ENCODE data around the gene SPEN.

DNA sequence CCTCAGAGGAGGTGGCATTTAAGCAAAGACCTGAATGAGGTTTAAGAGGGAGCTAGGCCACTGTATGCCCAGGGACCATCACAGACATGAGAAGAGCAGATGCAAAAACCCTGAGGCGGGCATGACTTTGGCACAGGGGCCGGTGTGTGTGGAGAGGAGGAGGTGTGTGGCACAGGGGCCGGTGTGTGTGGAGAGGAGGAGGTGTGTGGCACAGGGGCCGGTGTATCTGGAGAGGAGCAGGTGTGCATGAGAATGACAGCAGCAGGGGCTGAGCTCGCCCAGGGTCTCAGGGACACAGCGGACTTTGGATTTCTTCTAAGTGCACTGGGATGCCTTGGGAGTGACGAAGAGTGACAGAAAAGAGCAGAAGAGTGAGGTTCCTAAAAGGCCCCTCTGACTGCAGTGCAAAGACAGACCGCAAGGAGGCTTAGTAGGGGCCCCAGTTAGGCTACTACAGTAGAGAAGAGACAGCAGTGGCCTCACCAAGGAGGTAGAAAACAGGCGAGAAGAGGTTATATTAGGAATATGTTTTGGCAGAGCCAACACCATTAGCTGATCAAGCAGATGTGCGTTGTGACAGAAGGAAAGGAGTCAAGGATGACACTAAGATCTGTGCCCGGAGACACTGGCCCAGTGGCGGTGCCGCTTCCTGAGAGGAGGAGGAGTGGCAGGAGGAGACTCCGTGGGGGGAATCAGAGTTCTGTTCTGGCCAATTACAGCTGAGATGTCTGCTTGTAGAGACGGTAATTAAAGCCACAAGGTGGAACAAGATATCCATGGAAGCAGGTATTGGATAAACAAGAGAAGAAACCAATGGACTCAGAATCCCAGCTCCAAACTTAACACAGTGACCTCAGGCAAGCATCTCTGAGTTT lies 110.0 kb downstream of the SPEN start:
- TF ChIP-seq, protein P1, sequence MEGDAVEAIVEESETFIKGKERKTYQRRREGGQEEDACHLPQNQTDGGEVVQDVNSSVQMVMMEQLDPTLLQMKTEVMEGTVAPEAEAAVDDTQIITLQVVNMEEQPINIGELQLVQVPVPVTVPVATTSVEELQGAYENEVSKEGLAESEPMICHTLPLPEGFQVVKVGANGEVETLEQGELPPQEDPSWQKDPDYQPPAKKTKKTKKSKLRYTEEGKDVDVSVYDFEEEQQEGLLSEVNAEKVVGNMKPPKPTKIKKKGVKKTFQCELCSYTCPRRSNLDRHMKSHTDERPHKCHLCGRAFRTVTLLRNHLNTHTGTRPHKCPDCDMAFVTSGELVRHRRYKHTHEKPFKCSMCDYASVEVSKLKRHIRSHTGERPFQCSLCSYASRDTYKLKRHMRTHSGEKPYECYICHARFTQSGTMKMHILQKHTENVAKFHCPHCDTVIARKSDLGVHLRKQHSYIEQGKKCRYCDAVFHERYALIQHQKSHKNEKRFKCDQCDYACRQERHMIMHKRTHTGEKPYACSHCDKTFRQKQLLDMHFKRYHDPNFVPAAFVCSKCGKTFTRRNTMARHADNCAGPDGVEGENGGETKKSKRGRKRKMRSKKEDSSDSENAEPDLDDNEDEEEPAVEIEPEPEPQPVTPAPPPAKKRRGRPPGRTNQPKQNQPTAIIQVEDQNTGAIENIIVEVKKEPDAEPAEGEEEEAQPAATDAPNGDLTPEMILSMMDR (IDR thresholded peaks at IDR 0.05), result no peak
- TF ChIP-seq POLR2A (IDR thresholded peaks at IDR 0.05), result no peak
